Measurements from ENCODE around the gene SMKR1. TPM values are rescaled to one million over a fixed set of nuclear protein-coding genes. Genes with fewer than 3 reads are reported as not detected.

SMKR1 gene
- polyA plus RNA-seq, 2 of the 4 experiments (the other 2 are of a cell fraction) = 12.2 to 13.6 TPM

DNA sequence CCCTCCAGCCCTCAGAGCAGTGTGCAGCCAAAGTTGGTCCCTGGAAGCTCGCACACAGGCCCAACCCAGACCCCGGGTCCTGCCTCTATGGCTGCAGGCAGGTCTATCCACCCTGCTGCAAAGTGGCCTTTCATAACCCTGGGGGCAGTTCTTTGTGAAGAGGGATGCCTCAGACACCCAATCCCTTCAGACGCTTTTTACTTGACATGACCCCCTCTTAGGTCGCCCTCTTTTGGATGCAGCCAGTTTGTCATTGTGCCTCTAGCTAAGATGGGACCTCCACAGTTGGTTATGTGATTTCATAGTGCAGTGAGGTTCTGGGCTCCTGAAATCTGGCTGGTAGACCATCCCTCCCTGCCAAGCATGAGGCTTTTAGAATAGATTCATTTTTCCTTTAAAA, 27.3 kb downstream of the SMKR1 start:
- ATAC-seq = no peak
- FAIRE-seq = no peak
- TF ChIP-seq RCOR1 (IDR thresholded peaks at IDR 0.05; ENCODE audit: low read depth, low read length) (no peak), ZFP36 (IDR thresholded peaks at IDR 0.05; ENCODE audit: borderline replicate concordance, partially characterized antibody) (no peak), ZC3H11A (IDR thresholded peaks at IDR 0.05) (no peak), MAZ (IDR thresholded peaks at IDR 0.05; ENCODE audit: borderline replicate concordance, low read depth, low read length) (no peak), HDAC2 (IDR thresholded peaks at IDR 0.05) (no peak)
- TF ChIP-seq, protein P1, sequence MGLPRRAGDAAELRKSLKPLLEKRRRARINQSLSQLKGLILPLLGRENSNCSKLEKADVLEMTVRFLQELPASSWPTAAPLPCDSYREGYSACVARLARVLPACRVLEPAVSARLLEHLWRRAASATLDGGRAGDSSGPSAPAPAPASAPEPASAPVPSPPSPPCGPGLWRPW (IDR thresholded peaks at IDR 0.05) = no peak

GRCh38 chr7:129530795-129531391, 28.6 kb downstream of the SMKR1 start:
- H3K27ac ChIP-seq = peak overlapping the region; percentile 1 to 39; a peak in 4 of 6 replicates
- ATAC-seq = peak; percentile 82 to 89
- CTCF ChIA-PET = no interaction called here

More for the DNA sequence above, 27.3 kb downstream of the SMKR1 start:
- Histone ChIP-seq H3K4me1 (peaks cover 16% of the 10 kb centered on the region), H3K4me2 (no peak overlapping the region), H3K27ac (no peak overlapping the region; a peak in 1 of 6 replicates), H3K4me3 (no peak overlapping the region), H3K9me3 (no peaks in the 10 kb centered on the region)
- POLR2A ChIA-PET = no interaction called here
- WGBS (ENCODE audit: missing lambda C conversion rate) = 93% methylated on average over 4 of the region's 4 CpGs
- DNase-seq (ENCODE audit: low read depth in 1 of 2, low spot score in 1 of 2) = no peak
- CTCF ChIA-PET = interaction anchor here (0.6 kb wide), 1 partner anchor 56 kb away, joined by 3 read pairs; no protein-coding TSS in a partner anchor

DNA sequence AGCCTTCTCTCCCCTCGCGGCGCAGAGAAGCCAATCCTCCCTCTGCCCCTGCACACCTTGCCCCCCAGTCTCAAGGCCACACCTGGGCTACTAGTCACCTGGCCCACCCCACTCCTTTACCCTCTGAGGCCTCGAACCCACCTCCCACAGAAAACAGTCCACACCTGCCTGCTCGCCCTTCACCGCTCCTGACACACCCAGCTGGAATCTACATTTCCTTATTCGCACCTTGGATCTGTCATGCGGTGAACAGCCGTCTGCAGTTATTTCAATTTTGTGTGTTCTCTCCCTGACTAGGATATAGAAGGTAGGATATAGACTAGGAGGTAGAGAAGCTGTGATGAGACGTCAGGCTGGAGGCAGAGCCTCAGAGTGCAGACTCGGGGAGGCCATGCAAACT, 29.4 kb downstream of the SMKR1 start:
- WGBS (ENCODE audit: missing lambda C conversion rate) = 86% methylated on average over 11 of the region's 11 CpGs
- TF ChIP-seq ESRRA (IDR thresholded peaks at IDR 0.05; ENCODE audit: borderline replicate concordance, low read length) = no peak
- TF ChIP-seq RAD21 (conservative IDR thresholded peaks at IDR 0.05 in 1 of 2, IDR thresholded peaks at IDR 0.05 in 1 of 2) = no peak
- TF ChIP-seq HDAC2 (IDR thresholded peaks at IDR 0.05) = no peak
- no peak for TF ChIP-seq KDM5A (IDR thresholded peaks at IDR 0.05)
- TF ChIP-seq BHLHE40 (IDR thresholded peaks at IDR 0.05; ENCODE audit: low read depth, low read length) = no peak
- TF ChIP-seq NFE2L2 (conservative IDR thresholded peaks at IDR 0.05; ENCODE audit: low read length) = no peak
- TF ChIP-seq FOSL2 (IDR thresholded peaks at IDR 0.05) = no peak
- no peak for TF ChIP-seq FOSL2 (CRISPR knock-in tag; IDR thresholded peaks at IDR 0.05)
- no peak for TF ChIP-seq USF2 (IDR thresholded peaks at IDR 0.05)
- DNase-seq (ENCODE audit: low read depth in 1 of 2, low spot score in 1 of 2) (no peak), ATAC-seq (no peak), FAIRE-seq (no peak)
- peaks cover 16% of the 10 kb centered on the region for H3K4me1 ChIP-seq
- no peak overlapping the region for H3K4me3 ChIP-seq
- ChIA-PET CTCF (no interaction called here), POLR2A (no interaction called here)
- H3K9me3 ChIP-seq = no peaks in the 10 kb centered on the region
- H3K4me2 ChIP-seq = peak overlapping the region; percentile 63; the same call in 1 of the 3 replicates
- peak overlapping the region in 1 of 2 experiments; percentile 39; a peak in 2 of 6 replicates for H3K27ac ChIP-seq

More at GRCh38 chr7:129530795-129531391, 28.6 kb downstream of the SMKR1 start:
- Histone ChIP-seq H3K4me3 (no peak overlapping the region), H3K9me3 (no peaks in the 10 kb centered on the region), H3K4me2 (peak overlapping the region; percentile 63), H3K4me1 (peaks cover 16% of the 10 kb centered on the region)
- TF ChIP-seq JUNB (IDR thresholded peaks at IDR 0.05) (peak; percentile 43), FOXS1 (CRISPR knock-in tag; IDR thresholded peaks at IDR 0.05) (no peak), CHD2 (IDR thresholded peaks at IDR 0.05; ENCODE audit: low read length, partially characterized antibody) (no peak), FOSL2 (IDR thresholded peaks at IDR 0.05) (no peak; the same call in 1 of the 2 replicates), FOSL2 (CRISPR knock-in tag; IDR thresholded peaks at IDR 0.05) (peak; percentile 86), RAD21 (conservative IDR thresholded peaks at IDR 0.05 in 1 of 2, IDR thresholded peaks at IDR 0.05 in 1 of 2) (no peak)
- POLR2A ChIA-PET = no interaction called here
- WGBS (ENCODE audit: missing lambda C conversion rate) = 36% methylated on average over 5 of the region's 5 CpGs
- FAIRE-seq (no peak), DNase-seq (ENCODE audit: low read depth in 1 of 2, low spot score in 1 of 2) (peak; percentile 36 to 62)

GRCh38 chr7:129532375-129532774, 30.0 kb downstream of the SMKR1 start:
- TF ChIP-seq, protein P2, sequence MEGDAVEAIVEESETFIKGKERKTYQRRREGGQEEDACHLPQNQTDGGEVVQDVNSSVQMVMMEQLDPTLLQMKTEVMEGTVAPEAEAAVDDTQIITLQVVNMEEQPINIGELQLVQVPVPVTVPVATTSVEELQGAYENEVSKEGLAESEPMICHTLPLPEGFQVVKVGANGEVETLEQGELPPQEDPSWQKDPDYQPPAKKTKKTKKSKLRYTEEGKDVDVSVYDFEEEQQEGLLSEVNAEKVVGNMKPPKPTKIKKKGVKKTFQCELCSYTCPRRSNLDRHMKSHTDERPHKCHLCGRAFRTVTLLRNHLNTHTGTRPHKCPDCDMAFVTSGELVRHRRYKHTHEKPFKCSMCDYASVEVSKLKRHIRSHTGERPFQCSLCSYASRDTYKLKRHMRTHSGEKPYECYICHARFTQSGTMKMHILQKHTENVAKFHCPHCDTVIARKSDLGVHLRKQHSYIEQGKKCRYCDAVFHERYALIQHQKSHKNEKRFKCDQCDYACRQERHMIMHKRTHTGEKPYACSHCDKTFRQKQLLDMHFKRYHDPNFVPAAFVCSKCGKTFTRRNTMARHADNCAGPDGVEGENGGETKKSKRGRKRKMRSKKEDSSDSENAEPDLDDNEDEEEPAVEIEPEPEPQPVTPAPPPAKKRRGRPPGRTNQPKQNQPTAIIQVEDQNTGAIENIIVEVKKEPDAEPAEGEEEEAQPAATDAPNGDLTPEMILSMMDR (IDR thresholded peaks at IDR 0.05) = no peak
- TF ChIP-seq BCL3 (IDR thresholded peaks at IDR 0.05) = no peak
- TF ChIP-seq, protein P3, sequence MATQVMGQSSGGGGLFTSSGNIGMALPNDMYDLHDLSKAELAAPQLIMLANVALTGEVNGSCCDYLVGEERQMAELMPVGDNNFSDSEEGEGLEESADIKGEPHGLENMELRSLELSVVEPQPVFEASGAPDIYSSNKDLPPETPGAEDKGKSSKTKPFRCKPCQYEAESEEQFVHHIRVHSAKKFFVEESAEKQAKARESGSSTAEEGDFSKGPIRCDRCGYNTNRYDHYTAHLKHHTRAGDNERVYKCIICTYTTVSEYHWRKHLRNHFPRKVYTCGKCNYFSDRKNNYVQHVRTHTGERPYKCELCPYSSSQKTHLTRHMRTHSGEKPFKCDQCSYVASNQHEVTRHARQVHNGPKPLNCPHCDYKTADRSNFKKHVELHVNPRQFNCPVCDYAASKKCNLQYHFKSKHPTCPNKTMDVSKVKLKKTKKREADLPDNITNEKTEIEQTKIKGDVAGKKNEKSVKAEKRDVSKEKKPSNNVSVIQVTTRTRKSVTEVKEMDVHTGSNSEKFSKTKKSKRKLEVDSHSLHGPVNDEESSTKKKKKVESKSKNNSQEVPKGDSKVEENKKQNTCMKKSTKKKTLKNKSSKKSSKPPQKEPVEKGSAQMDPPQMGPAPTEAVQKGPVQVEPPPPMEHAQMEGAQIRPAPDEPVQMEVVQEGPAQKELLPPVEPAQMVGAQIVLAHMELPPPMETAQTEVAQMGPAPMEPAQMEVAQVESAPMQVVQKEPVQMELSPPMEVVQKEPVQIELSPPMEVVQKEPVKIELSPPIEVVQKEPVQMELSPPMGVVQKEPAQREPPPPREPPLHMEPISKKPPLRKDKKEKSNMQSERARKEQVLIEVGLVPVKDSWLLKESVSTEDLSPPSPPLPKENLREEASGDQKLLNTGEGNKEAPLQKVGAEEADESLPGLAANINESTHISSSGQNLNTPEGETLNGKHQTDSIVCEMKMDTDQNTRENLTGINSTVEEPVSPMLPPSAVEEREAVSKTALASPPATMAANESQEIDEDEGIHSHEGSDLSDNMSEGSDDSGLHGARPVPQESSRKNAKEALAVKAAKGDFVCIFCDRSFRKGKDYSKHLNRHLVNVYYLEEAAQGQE (IDR thresholded peaks at IDR 0.05) = no peak
- TF ChIP-seq CBX8 (IDR thresholded peaks at IDR 0.05) = no peak
- CTCF ChIA-PET = interaction anchor here (0.6 kb wide), 1 partner anchor 12 kb away, joined by 3 read pairs; no protein-coding TSS in a partner anchor
- no peak for ATAC-seq

More at GRCh38 chr7:129532375-129532774, 30.0 kb downstream of the SMKR1 start:
- peaks cover 16% of the 10 kb centered on the region for H3K4me1 ChIP-seq
- FAIRE-seq = no peak
- WGBS (ENCODE audit: missing lambda C conversion rate) = 88% methylated on average over 15 of the region's 19 CpGs
- H3K4me3 ChIP-seq = no peak overlapping the region
- no peak overlapping the region for H3K27ac ChIP-seq
- POLR2A ChIA-PET = no interaction called here
- no peak overlapping the region for H3K4me2 ChIP-seq
- no peaks in the 10 kb centered on the region for H3K9me3 ChIP-seq
- no peak for DNase-seq (ENCODE audit: low read depth in 1 of 2, low spot score in 1 of 2)
